Fibroblast of lung (primary cell): Measurements from ENCODE around the gene KRT6C. TPM values are rescaled to one million over a fixed set of nuclear protein-coding genes. Genes with fewer than 3 reads are reported as not detected.
"Not testable (repeated sequence)": the region's sequence is repeated elsewhere in the genome, so short reads cannot be mapped to it uniquely, and the experiment has no call there.

Source experiments
- DNase-seq, 2 donors: peaks; one replicate each; pipeline versions ENCODE4 v3.0.0 to v3.0.0-alpha.2; 2010; ENCODE audit warnings: low read depth in 2 of 2
- H2AFZ ChIP-seq: 2 replicates; pipeline ENCODE4 v1.5.1; 2012; ENCODE audit warnings: low read length, control low read depth, inconsistent platforms
- H3K27ac ChIP-seq: 2 replicates; pipeline ENCODE4 v1.5.1; 2011; ENCODE audit warnings: low read length, control low read depth; ENCODE audit not compliant: insufficient read depth
- H3K27me3 ChIP-seq: 2 replicates; pipeline ENCODE4 v1.5.1; 2011; ENCODE audit warnings: mild to moderate bottlenecking, low read length; ENCODE audit not compliant: control insufficient read depth, insufficient read depth
- H3K36me3 ChIP-seq: 2 replicates; pipeline ENCODE4 v1.5.1; 2011; ENCODE audit warnings: low read length; ENCODE audit not compliant: control insufficient read depth, insufficient read depth
- H3K4me1 ChIP-seq: 2 replicates; pipeline ENCODE4 v1.5.1; 2011; ENCODE audit warnings: low read length; ENCODE audit not compliant: control insufficient read depth, insufficient read depth; ENCODE audit errors: extremely low read depth
- H3K4me2 ChIP-seq: 2 replicates; pipeline ENCODE4 v1.5.1; 2011; ENCODE audit warnings: low read length, control low read depth; ENCODE audit not compliant: insufficient read depth; ENCODE audit errors: extremely low read depth
- H3K4me3 ChIP-seq, 4 experiments: fragments of 200-600 bp in 1 of 4; sonication (generic) in 1 of 4; replicated peaks in 1 of 4; 2 replicates each; pipeline ENCODE4 v1.5.1; 2011 to 2016; ENCODE audit warnings: low read length in 4 of 4, low read depth in 3 of 4, mild to moderate bottlenecking in 3 of 4, control low read depth in 2 of 4, inconsistent platforms in 1 of 4, mixed read lengths in 1 of 4; ENCODE audit not compliant: insufficient read depth in 1 of 4; ENCODE audit errors: control extremely low read depth in 1 of 4
- H3K79me2 ChIP-seq: 2 replicates; pipeline ENCODE4 v1.5.1; 2012; ENCODE audit warnings: mild to moderate bottlenecking, low read length, inconsistent platforms; ENCODE audit not compliant: control insufficient read depth, insufficient read depth
- H3K9ac ChIP-seq: 2 replicates; pipeline ENCODE4 v1.5.1; 2011; ENCODE audit warnings: mild to moderate bottlenecking, low read length, control low read depth; ENCODE audit not compliant: insufficient read depth
- H3K9me3 ChIP-seq: 2 replicates; pipeline ENCODE4 v1.5.1; 2012; ENCODE audit warnings: low read depth, low read length; ENCODE audit not compliant: control insufficient read depth, insufficient read depth
- H4K20me1 ChIP-seq: 2 replicates; pipeline ENCODE4 v1.5.1; 2011; ENCODE audit warnings: low read length; ENCODE audit not compliant: control insufficient read depth, insufficient read depth; ENCODE audit errors: extremely low read depth
- CTCF ChIP-seq, 2 donors: IDR thresholded peaks in 1 of 2; conservative IDR thresholded peaks in 1 of 2; 1 replicate in 1 of 2; 2 replicates in 1 of 2; pipeline ENCODE4 v1.5.1; 2011 to 2012; ENCODE audit warnings: low read length in 2 of 2, control low read depth in 1 of 2, inconsistent platforms in 1 of 2, low read depth in 1 of 2, mild to moderate bottlenecking in 1 of 2
- EZH2 ChIP-seq: IDR thresholded peaks from 2 replicates; pipeline ENCODE4 v1.5.1; 2012; ENCODE audit warnings: low read length, control low read depth, mild to moderate bottlenecking; ENCODE audit errors: missing control alignments
- polyA plus RNA-seq, 2 donors: library from polyadenylated mRNA; depleted of rRNA in 1 of 2; stranded (reverse) in 1 of 2; unstranded in 1 of 2; fragments of >200 nt; gene quantifications; 2 replicates each; pipeline ENCODE4 v1.2.1, GENCODE V29; 2011 to 2012; ENCODE audit warnings: missing spikeins in 1 of 2
- total RNA-seq: library from RNA; depleted of rRNA; stranded (reverse); fragments of >200 nt; gene quantifications from 2 replicates; pipeline ENCODE4 v1.2.1, GENCODE V29; 2014

KRT6C gene
- total and polyA plus RNA-seq, 2 donors (not counting 1 experiment from before 2014, with no cell fraction given) = not detected

- Histone ChIP-seq H3K9me3 (no peaks in the 10 kb centered on the region), H3K4me3 (no peak overlapping the region), H3K4me1 (no peaks in the 10 kb centered on the region), H3K27ac (no peak overlapping the region), H4K20me1 (no peaks in the 10 kb centered on the region), H3K4me2 (no peak overlapping the region), H3K27me3 (no peaks in the 10 kb centered on the region), H3K36me3 (no peaks in the 10 kb centered on the region), H3K79me2 (no peaks in the 10 kb centered on the region), H3K9ac (no peak overlapping the region), H2AFZ (no peak overlapping the region)
- no peak for TF ChIP-seq CTCF (conservative IDR thresholded peaks at IDR 0.05 in 1 of 2, IDR thresholded peaks at IDR 0.05 in 1 of 2; ENCODE audit: low read depth in 1 of 2, low read length in 2 of 2)
- no peak for TF ChIP-seq EZH2
- no peak for DNase-seq
Measured at GRCh38 chr12:52488736-52489135, 15.1 kb upstream of the KRT6C start.

GRCh38 chr12:52487744-52488443 is 14.3 kb upstream of the KRT6C start:
- not testable (repeated sequence) for H3K79me2 ChIP-seq

GRCh38 chr12:52487211-52487610 is 13.6 kb upstream of the KRT6C start:
- TF ChIP-seq EZH2 = no peak
- TF ChIP-seq CTCF (conservative IDR thresholded peaks at IDR 0.05 in 1 of 2, IDR thresholded peaks at IDR 0.05 in 1 of 2; ENCODE audit: low read depth in 1 of 2, low read length in 2 of 2) = no peak
- no peaks in the 10 kb centered on the region for H3K36me3 ChIP-seq
- H3K4me3 ChIP-seq = no peak overlapping the region
- no peaks in the 10 kb centered on the region for H3K9me3 ChIP-seq
- no peak overlapping the region for H2AFZ ChIP-seq
- H4K20me1 ChIP-seq = no peaks in the 10 kb centered on the region
- H3K4me1 ChIP-seq = no peaks in the 10 kb centered on the region
- no peak overlapping the region for H3K4me2 ChIP-seq
- H3K9ac ChIP-seq = no peak overlapping the region
- H3K27ac ChIP-seq = no peak overlapping the region
- no peak for DNase-seq
- H3K79me2 ChIP-seq = no peaks in the 10 kb centered on the region
- H3K27me3 ChIP-seq = no peaks in the 10 kb centered on the region

More at GRCh38 chr12:52487744-52488443, 14.3 kb upstream of the KRT6C start:
- H3K27me3 ChIP-seq, H3K36me3 ChIP-seq, H4K20me1 ChIP-seq, H3K9me3 ChIP-seq, H3K4me2 ChIP-seq, H3K4me1 ChIP-seq, DNase-seq, H3K4me3 ChIP-seq, H3K27ac ChIP-seq, H3K9ac ChIP-seq, H2AFZ ChIP-seq: not testable (repeated sequence)
